HG03175 (cell line): ENCODE measurements around the gene MOB1B.
"Not testable (repeated sequence)": the region's sequence is repeated elsewhere in the genome, so short reads cannot be mapped to it uniquely, and the experiment has no call there.

Experiments used
- ATAC-seq: cut with Tn5 transposase; IDR thresholded peaks from one replicate; pipeline ENCODE4 v1.9.1; 2021; ENCODE audit warnings: mild to moderate bottlenecking, moderate library complexity; ENCODE audit not compliant: unreplicated experiment

Gene MOB1B

GRCh38 chr4:70901984-70902576 lies at the start of gene MOB1B:
Gene MOB1B, plus strand, starts transcription at chr4:70902369. Its CDS starts 168 bp downstream, at chr4:70902537.
- peak; percentile 93 for ATAC-seq

GRCh38 chr4:70855464-70855863 lies 46.7 kb upstream of the MOB1B start:
- ATAC-seq, result no peak

DNA sequence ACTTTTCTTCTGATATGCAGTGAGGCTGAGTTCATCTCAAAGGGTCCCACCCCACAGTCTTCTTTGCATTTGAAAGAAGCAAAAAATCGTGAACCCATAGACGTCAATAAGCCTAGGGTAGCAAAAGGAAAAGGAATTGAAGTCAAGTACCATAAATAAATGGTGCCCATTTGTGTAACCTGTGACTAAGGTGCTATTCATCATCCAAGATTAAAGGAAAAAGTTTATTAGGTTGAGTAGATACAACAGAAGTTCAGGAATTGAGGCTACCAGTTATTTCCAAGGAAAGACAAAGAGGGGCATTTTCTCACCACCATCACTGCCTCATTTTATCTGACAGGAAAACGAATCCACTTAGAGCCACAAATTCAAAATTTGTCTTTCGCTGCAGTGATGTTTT lies 43.7 kb upstream of the MOB1B start:
- no peak for ATAC-seq

- no peak for ATAC-seq
Measured at GRCh38 chr4:70859066-70859465, 43.1 kb upstream of the MOB1B start.

DNA sequence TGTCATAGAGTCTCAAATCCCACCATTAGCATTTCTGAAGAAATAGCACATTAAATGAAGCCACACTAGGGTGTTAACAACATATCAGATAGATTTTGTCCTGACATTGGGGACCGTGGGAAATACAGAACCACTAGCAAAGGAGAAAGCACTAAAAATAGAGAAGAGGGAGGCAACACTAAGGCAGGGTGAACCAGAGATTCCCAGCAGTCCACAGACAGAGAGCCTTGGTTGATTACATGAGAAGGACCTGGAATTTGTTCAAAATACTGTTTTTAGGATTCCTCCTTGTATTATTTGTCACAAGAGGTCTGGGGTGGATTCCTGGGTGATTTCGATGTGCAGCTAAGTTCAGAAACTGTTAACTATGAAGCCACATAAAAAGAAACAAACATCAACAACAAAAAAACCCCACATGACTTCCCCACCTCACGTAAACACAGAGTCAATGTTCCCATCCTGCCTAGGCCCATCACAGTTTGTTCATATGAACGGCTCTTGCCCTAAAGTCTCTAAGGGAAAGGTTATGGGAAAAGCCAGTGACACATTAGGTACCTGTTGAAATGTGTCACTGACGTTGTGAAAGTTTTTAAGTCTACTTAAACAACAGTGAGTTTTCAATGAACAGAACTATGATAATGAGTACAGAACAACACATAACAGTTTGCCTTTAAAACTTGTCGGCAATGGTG lies 38.9 kb upstream of the MOB1B start:
- no peak for ATAC-seq

- no peak for ATAC-seq
Measured at GRCh38 chr4:70868778-70869177, 33.4 kb upstream of the MOB1B start.

- no peak for ATAC-seq
Measured at GRCh38 chr4:70873216-70873615, 29.0 kb upstream of the MOB1B start.

GRCh38 chr4:70874268-70875156 lies 27.7 kb upstream of the MOB1B start:
- peak; percentile 75 for ATAC-seq

- ATAC-seq, result no peak
Measured at GRCh38 chr4:70877556-70877955, 24.6 kb upstream of the MOB1B start.

DNA sequence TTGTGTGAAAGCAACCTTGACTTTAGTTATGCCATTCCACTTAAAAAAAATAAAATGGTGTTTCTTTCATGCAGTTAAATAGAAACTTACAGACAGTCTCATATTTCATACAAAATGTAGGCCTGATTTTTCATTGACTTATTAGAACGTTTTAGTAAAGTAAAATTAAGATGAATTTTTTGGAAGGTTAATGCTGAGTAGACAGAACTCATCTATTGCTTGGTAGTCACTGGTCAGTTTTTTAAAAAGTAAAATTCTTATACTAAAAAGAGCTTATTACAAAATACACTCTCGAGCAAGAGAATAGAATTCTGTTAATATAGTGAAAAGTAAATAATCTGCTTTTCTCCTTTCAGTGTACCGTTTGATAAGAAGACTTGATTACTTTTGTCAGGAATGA lies 21.4 kb upstream of the MOB1B start:
- no peak for ATAC-seq

DNA sequence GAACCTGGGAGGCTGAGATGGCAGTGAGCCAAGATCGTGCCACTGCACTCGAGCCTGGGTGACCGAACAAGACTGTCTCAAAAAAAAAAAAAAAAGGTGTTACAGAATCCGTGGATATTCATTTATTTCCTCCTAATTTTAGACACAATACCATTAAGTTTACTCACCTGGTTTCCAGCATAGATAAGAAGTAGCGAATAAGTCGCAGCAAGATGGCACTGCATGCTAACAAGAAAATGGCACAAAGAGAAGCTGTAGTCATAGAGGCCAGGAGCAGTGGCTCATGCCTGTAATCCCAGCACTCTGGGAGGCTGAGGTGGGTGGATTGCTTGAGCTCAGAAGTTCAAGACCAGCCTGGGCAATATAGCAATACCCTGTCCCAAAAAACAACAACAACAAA lies 17.0 kb upstream of the MOB1B start:
- ATAC-seq, result no peak

GRCh38 chr4:70892086-70892769 lies 9.9 kb upstream of the MOB1B start:
- no peak for ATAC-seq

GRCh38 chr4:70893790-70894189 lies 8.4 kb upstream of the MOB1B start:
- ATAC-seq, result no peak

GRCh38 chr4:70895405-70895804 lies 6.8 kb upstream of the MOB1B start:
- peak; percentile 22 for ATAC-seq

DNA sequence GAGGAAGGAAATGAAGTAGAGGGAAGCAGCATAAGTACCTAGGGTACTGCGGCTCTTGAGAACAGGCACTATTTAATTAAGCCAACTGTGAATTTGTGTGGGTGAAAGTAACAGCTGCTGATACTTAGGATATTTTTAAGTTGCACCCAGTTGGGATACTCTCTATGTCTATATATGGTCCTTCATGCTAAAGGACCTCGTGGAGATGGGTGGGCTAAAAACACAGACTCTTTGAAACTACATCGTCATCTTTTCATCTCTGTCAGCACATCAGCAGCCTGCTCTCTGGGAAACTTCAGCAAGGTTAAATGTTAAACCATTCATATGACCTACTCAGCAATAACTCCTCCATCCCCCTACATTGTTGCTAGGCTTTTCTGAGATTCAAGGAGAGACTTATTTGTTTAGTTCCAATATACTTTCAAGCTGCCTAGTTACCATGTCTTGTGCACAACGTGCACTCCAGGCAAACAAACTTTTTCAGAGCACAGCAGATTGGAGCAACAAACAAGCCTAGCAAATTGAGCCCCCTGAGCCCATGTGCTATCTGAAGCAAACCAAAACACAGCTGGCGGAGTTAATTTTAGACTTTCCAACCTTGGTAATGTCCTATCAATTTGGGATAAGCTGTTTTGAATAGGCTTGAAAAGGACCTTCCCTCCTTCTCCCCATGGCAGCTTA lies 6.2 kb upstream of the MOB1B start:
- ATAC-seq, result peak; percentile 56

DNA sequence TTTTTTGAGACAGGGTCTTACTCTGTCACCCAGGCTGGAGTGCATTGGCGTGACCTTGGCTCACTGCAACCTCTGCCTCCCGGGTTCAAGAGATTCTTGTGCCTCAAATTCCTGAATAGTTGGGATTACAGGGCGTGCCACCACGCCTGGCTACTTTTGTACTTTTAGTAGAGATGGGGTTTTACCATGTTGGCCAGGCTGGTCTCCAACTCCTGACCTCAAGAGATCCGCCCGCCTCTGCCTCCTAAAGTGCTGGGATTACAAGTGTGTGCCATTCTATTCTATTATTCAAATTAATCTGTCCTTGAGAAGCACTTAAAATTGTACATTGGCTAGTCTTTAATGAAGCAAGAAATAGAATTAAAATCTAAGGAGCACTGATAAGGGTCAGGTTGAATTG lies 3.6 kb upstream of the MOB1B start:
- ATAC-seq, result not testable (repeated sequence)

GRCh38 chr4:70901607-70901983 lies 574 bp upstream of the MOB1B start:
- ATAC-seq, result peak; percentile 1

DNA sequence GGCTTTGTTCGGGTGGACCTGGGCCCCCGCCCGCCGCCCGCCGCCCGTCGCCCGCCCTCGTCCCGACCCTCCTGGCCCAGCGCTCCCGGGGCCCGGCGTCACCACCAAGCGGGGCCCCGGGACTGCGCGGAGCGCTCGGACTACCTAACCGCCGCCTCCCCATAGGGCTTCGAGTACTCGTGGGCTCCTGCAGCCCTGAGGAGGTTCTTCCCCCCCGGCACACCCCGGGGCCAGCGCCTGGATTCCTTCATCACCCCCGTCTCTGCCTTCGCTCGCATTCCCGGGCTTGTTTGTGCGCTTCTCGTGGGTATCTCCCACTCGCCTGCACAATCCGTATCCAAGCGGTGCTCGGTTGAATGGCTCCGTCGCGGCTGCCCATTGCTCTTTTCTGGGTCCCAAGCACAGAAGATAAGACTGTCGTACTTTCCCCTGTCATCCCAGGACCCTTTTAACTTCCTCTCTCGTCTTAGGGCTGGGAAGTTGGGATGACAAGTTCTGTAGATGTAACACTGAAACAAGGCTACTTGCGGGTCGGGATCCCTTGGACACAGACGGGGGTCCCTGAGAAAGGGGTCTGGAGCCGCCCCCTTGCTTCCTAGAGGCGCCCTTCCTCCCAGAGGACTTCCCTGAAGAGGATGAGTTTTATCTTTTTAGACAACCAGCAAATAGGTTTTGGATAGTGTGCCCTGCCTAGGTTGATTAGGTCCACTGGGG lies 565 bp downstream of the MOB1B start:
- peak; percentile 50 for ATAC-seq

DNA sequence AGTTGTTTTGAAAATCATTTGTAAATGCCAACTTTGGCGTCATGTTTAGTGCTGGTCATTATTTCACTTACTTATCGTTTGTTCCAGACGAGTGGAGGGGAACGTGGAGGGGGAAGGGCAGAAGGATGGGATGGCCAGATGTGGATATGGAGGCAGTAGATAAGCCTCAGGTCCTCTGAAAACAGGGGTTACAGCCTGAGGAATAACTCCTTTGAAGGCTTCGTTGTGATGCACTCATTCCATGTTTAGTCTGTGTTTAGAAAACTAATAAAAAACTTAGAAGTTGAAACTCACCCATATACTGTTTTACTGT lies 1.1 kb downstream of the MOB1B start:
- no peak for ATAC-seq

- no peak for ATAC-seq
Measured at GRCh38 chr4:70908993-70909556, 6.9 kb downstream of the MOB1B start.
